Lung (tissue), 12 donors: Measurements from ENCODE around the gene SMLR1. TPM values are rescaled to one million over a fixed set of nuclear protein-coding genes. Genes with fewer than 3 reads are reported as not detected.

Source experiments
- ATAC-seq: fragments of 200-7000 bp; cut with Tn5 transposase; one replicate; pipeline ENCODE4 v1.9.1; 2020; ENCODE audit warnings: moderate number of reproducible peaks; ENCODE audit not compliant: insufficient read depth, low FRiP score
- DNase-seq, 3 donors: peaks; one replicate each; pipeline ENCODE4 v3.0.0-alpha.2; 2013 to 2017
- H3K27ac ChIP-seq, 2 donors: one replicate each; pipeline ENCODE4 v1.5.1; 2013; ENCODE audit warnings: mild to moderate bottlenecking in 2 of 2, moderate library complexity in 2 of 2, control low read depth in 1 of 2, inconsistent platforms in 1 of 2, low read depth in 1 of 2, low read length in 1 of 2
- H3K27me3 ChIP-seq, 3 donors: one replicate each; pipeline ENCODE4 v1.5.1; 2013; ENCODE audit warnings: low read length in 2 of 3; ENCODE audit not compliant: control insufficient read depth in 3 of 3, insufficient read depth in 3 of 3
- H3K36me3 ChIP-seq, 4 donors: one replicate each; pipeline ENCODE4 v1.5.1; 2013; ENCODE audit warnings: low read length in 4 of 4, mild to moderate bottlenecking in 1 of 4, moderate library complexity in 1 of 4; ENCODE audit not compliant: control insufficient read depth in 4 of 4, insufficient read depth in 4 of 4
- H3K4me1 ChIP-seq, 5 donors: one replicate each; pipeline ENCODE4 v1.5.1; 2013; ENCODE audit warnings: low read length in 5 of 5, mild to moderate bottlenecking in 2 of 5, moderate library complexity in 1 of 5; ENCODE audit not compliant: control insufficient read depth in 5 of 5, insufficient read depth in 5 of 5
- H3K4me3 ChIP-seq: one replicate; pipeline ENCODE4 v1.5.1; 2013; ENCODE audit warnings: mild to moderate bottlenecking, control low read depth, moderate library complexity
- H3K9ac ChIP-seq, 2 donors: one replicate each; pipeline ENCODE4 v1.5.1; 2013; ENCODE audit warnings: low read length in 2 of 2, control low read depth in 1 of 2; ENCODE audit not compliant: insufficient read depth in 1 of 2
- H3K9me3 ChIP-seq, 4 donors: one replicate each; pipeline ENCODE4 v1.5.1; 2013; ENCODE audit warnings: low read length in 3 of 4, mild to moderate bottlenecking in 1 of 4, moderate library complexity in 1 of 4; ENCODE audit not compliant: control insufficient read depth in 4 of 4, insufficient read depth in 3 of 4
- CTCF ChIP-seq: IDR thresholded peaks from 2 replicates; pipeline ENCODE4 v1.5.1; 2012; ENCODE audit warnings: mild to moderate bottlenecking; ENCODE audit errors: control extremely low read depth, extremely low read depth
- WGBS, 2 donors: extraction: QIAGEN DNeasy Blood & Tissue Kit; methylation state at CpG; one replicate each; pipeline ENCODE4 v1.1.7; 2013; 5-methylcytosine and 5-hydroxymethylcytosine counted together
- polyA plus RNA-seq, 2 donors: library from polyadenylated mRNA; stranded (reverse); fragments of 200-250 nt; gene quantifications; one replicate each; pipeline ENCODE4 v1.2.1, GENCODE V29; 2013
- total RNA-seq, 2 donors: library from RNA; depleted of rRNA in 1 of 2; stranded (reverse); fragments of >200 nt in 1 of 2; gene quantifications; one replicate each; pipeline ENCODE4 v1.2.1, GENCODE V29; 2014 to 2021
- donor health status: control.
- donor health status: control.
- donor health status: Bipolar disorder and iron deficiency.
- donor health status: healthy.
- donor health status: DM: yes; HTN: yes; CAD: no.

Gene SMLR1
- total and polyA plus RNA-seq, 4 donors = not detected

GRCh38 chr6:130851026-130851425 lies 23.8 kb downstream of the SMLR1 start:
- ATAC-seq (no peak), DNase-seq (no peak)
- H3K9me3 ChIP-seq = no peaks in the 10 kb centered on the region
- no peak overlapping the region for H3K9ac ChIP-seq
- no peak overlapping the region for H3K4me3 ChIP-seq
- no peak for TF ChIP-seq CTCF
- 65 to 69% methylated on average over 1 of the region's 1 CpG for WGBS, 2 donors
- peaks cover 0 to 16% (median 1%) of the 10 kb centered on the region in 5 donors for H3K4me1 ChIP-seq
- H3K36me3 ChIP-seq = peaks cover 0 to 23% (median 7%) of the 10 kb centered on the region in 4 donors
- no peak overlapping the region for H3K27ac ChIP-seq
- no peaks in the 10 kb centered on the region for H3K27me3 ChIP-seq

DNA sequence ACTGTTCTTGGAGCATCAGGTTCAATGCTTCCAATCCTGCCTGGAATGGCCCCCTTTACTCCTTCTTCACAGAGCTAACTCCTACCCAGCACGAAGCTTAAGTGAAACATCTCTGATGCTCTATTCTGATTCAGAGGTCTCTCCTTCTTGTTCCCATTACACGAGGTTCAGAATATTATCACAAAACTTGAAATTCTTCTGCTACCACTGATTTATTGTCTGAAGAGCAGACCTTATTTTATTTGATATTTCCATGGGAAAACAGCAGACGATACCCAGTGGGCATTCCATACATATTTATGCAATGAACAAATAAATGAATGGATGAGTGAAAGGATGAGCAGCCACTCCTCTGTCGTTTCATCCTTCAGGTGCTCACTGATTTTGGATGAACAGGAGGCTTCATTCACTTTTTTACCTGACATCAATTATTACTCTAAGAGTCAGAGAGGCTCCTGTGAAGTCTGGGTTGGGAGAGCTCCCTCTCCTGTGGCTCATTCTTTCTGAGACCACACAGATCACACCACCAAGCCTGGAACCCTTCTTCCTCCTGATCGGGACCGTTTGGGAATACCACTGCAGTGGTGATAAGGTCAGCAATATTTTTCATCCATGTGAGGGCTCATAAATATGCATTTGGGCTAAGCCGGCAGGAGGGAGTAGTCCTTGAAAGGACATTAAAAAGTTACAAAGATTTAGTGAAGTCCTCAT lies 25.8 kb downstream of the SMLR1 start:
- WGBS, 2 donors = 71 to 82% methylated on average over 7 of the region's 7 CpGs
- Histone ChIP-seq H3K4me3 (no peak overlapping the region), H3K4me1 (peaks cover 0 to 5% (median 1%) of the 10 kb centered on the region in 5 donors), H3K36me3 (peaks cover 0 to 29% (median 11%) of the 10 kb centered on the region in 4 donors), H3K9ac (no peak overlapping the region), H3K9me3 (no peaks in the 10 kb centered on the region), H3K27me3 (no peaks in the 10 kb centered on the region), H3K27ac (no peak overlapping the region)
- no peak for ATAC-seq
- DNase-seq = no peak
- TF ChIP-seq CTCF = no peak

DNA sequence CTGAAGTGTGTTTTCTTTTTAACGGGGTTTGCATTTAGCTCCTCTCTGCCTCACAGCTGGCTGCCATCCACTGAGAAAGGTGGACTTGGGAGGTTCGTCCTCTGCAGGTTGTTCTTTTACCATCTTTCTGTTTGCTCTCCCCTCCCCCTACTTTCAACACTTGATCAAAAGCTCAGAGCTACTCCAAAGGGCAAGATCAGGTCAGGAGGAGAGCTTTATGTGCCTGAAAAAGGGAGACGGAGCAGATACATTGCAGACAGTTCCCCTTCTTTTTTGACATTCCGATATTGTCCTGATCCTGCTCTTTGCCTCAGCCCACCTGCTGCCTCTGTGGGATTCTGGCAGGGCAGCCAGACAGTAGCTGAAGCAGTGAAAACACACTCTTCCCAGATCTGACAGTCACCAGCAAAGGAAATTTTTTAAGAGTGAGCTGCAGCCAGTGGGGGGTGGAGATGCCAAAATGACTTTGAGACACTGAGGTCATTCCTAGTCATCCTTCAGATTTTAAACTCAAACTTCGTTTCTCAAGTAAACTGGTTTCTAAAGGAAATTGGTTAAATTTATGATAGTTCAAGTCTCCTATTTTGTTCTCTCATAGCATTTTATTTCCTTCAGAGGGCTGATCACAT lies 26.5 kb downstream of the SMLR1 start:
- no peak for TF ChIP-seq CTCF
- DNase-seq (no peak), ATAC-seq (no peak)
- peaks cover 0 to 4% (median 1%) of the 10 kb centered on the region in 5 donors for H3K4me1 ChIP-seq
- H3K9me3 ChIP-seq = no peaks in the 10 kb centered on the region
- H3K36me3 ChIP-seq = peaks cover 0 to 36% (median 14%) of the 10 kb centered on the region in 4 donors
- no peaks in the 10 kb centered on the region for H3K27me3 ChIP-seq
- no peak overlapping the region for H3K9ac ChIP-seq
- H3K4me3 ChIP-seq = no peak overlapping the region
- 63 to 80% methylated on average over 5 of the region's 5 CpGs for WGBS, 2 donors
- H3K27ac ChIP-seq = no peak overlapping the region
